Esophagus squamous epithelium (tissue), 4 donors: ENCODE data around the gene TSEN2.

ENCODE experiments used
- POLR2A ChIP-seq, 4 donors: fragments of 450-650 bp; IDR thresholded peaks; one replicate each; pipeline ENCODE4 v1.6.1; 2017; ENCODE audit warnings: antibody characterized with exemption in 4 of 4, mild to moderate bottlenecking in 4 of 4, moderate library complexity in 3 of 4
- TF ChIP-seq, protein P1 (sequence below), 6 experiments: fragments of 450-650 bp in 4 of 6; fragments of 200-600 bp in 2 of 6; sonication (generic) in 2 of 6; IDR thresholded peaks; one replicate each; pipeline ENCODE4 v1.5.1; 2016 to 2019; ENCODE audit warnings: antibody characterized with exemption in 6 of 6, mild to moderate bottlenecking in 4 of 6, moderate library complexity in 4 of 6

DNA sequence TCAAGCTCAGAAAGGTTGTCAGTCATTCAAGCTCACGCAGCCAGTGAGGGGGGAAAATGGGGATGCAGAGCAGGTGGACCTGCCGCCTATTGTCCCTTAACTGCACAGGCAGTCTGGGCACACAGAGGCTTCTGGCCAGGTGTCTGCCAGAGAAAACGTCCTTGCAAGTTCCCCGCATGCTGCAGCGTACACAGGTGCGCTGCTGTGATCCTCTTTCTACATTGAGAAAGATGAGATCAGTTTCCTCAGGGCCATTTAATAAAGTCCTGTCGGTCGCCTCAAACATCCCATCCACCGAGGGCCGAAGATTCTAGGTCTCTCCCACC, 445 bp upstream of the TSEN2 start:
- TF ChIP-seq POLR2A (IDR thresholded peaks at IDR 0.05) = no peak
- TF ChIP-seq, protein P1, sequence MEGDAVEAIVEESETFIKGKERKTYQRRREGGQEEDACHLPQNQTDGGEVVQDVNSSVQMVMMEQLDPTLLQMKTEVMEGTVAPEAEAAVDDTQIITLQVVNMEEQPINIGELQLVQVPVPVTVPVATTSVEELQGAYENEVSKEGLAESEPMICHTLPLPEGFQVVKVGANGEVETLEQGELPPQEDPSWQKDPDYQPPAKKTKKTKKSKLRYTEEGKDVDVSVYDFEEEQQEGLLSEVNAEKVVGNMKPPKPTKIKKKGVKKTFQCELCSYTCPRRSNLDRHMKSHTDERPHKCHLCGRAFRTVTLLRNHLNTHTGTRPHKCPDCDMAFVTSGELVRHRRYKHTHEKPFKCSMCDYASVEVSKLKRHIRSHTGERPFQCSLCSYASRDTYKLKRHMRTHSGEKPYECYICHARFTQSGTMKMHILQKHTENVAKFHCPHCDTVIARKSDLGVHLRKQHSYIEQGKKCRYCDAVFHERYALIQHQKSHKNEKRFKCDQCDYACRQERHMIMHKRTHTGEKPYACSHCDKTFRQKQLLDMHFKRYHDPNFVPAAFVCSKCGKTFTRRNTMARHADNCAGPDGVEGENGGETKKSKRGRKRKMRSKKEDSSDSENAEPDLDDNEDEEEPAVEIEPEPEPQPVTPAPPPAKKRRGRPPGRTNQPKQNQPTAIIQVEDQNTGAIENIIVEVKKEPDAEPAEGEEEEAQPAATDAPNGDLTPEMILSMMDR (IDR thresholded peaks at IDR 0.05) = no peak
